GM21737 (cell line): ENCODE measurements around the gene THRA.

Experiments used
- ATAC-seq: cut with Tn5 transposase; IDR thresholded peaks from one replicate; pipeline ENCODE4 v1.9.1; 2021; ENCODE audit warnings: mild to moderate bottlenecking, moderate library complexity; ENCODE audit not compliant: unreplicated experiment

Gene THRA

GRCh38 chr17:40075201-40075941, 12.6 kb downstream of the THRA start:
- no peak for ATAC-seq

GRCh38 chr17:40075942-40076498, 13.3 kb downstream of the THRA start:
- no peak for ATAC-seq

- ATAC-seq: no peak
These were observed 13.8 kb downstream of the THRA start for GRCh38 chr17:40076591-40076990.

GRCh38 chr17:40079545-40079944, 16.8 kb downstream of the THRA start:
- no peak for ATAC-seq

GRCh38 chr17:40084477-40084876, 21.7 kb downstream of the THRA start:
- ATAC-seq: no peak

- no peak for ATAC-seq
These were observed 23.6 kb downstream of the THRA start for GRCh38 chr17:40086150-40087044.

- no peak for ATAC-seq
These were observed 24.5 kb downstream of the THRA start for GRCh38 chr17:40087049-40087794.

- no peak for ATAC-seq
These were observed 25.3 kb downstream of the THRA start for GRCh38 chr17:40087903-40088718.

GRCh38 chr17:40089077-40089895, 26.5 kb downstream of the THRA start:
- ATAC-seq: no peak

GRCh38 chr17:40090237-40091119, 27.7 kb downstream of the THRA start:
- no peak for ATAC-seq

GRCh38 chr17:40091691-40092397, 29.1 kb downstream of the THRA start:
- ATAC-seq: no peak

- no peak for ATAC-seq
These were observed 29.8 kb downstream of the THRA start for GRCh38 chr17:40092581-40092980.

GRCh38 chr17:40093005-40093579, 30.3 kb downstream of the THRA start:
- no peak for ATAC-seq

GRCh38 chr17:40093580-40094201, 30.9 kb downstream of the THRA start:
- no peak for ATAC-seq

- no peak for ATAC-seq
These were observed 32.1 kb downstream of the THRA start for GRCh38 chr17:40094874-40095273.

GRCh38 chr17:40095351-40095943, 32.7 kb downstream of the THRA start:
- no peak for ATAC-seq
